H1 (cell line): ENCODE data around the gene KDM6A. TPM values are rescaled to one million over a fixed set of nuclear protein-coding genes. Genes with fewer than 3 reads are reported as not detected.

Experiments
- ASH2L ChIP-seq: fragments of 200-600, 300-600 bp; sonication (generic); IDR thresholded peaks from one replicate; pipeline ENCODE4 v1.7.1; 2017; ENCODE audit warnings: low read length
- CBX8 ChIP-seq: fragments of 300-800, 300-1000 bp; sonication (generic); IDR thresholded peaks from 2 replicates; pipeline ENCODE4 v1.7.1; 2016; ENCODE audit warnings: low read depth, low read length, borderline replicate concordance
- CHD1 ChIP-seq: IDR thresholded peaks from 2 replicates; pipeline ENCODE4 v1.6.1; 2012; ENCODE audit warnings: low read depth, low read length, improper control_type of control experiment
- EGR1 ChIP-seq: IDR thresholded peaks from 2 replicates; pipeline ENCODE4 v1.6.1; 2011; ENCODE audit warnings: low read depth, low read length, borderline replicate concordance
- EP300 ChIP-seq, 2 experiments: IDR thresholded peaks; 1 replicate in 1 of 2; 2 replicates in 1 of 2; pipeline ENCODE4 v1.6.1; 2011 to 2012; ENCODE audit warnings: low read depth in 2 of 2, low read length in 2 of 2, mild to moderate bottlenecking in 2 of 2, borderline replicate concordance in 1 of 2, inconsistent platforms in 1 of 2, moderate library complexity in 1 of 2
- PHF8 ChIP-seq: fragments of 200-600 bp; sonication (generic); conservative IDR thresholded peaks from 2 replicates; pipeline ENCODE4 v1.7.1; 2012; ENCODE audit warnings: low read depth, mild to moderate bottlenecking, inconsistent platforms, low read length, moderate library complexity
- polyA plus RNA-seq, 7 experiments: library from polyadenylated mRNA; depleted of rRNA in 3 of 7; stranded (reverse) in 5 of 7; unstranded in 2 of 7; fragments of >200 nt in 5 of 7; fragments of 200-250 nt in 2 of 7; gene quantifications; 1 replicate in 5 of 7; 2 replicates in 1 of 7; 4 replicates in 1 of 7; pipeline versions ENCODE4 v1.2.1 to v1.2.3, GENCODE V29; 2011 to 2013; ENCODE audit warnings: missing spikeins in 2 of 7, mixed read lengths in 2 of 7
- total RNA-seq: library from RNA; stranded (reverse); fragmentation: NEBNext Ultra II Directional; extraction: Animal tissue kit (Norgen Biotek cat#: 25700); gene quantifications from 2 replicates; pipeline ENCODE4 v1.2.1, GENCODE V29; 2021
- TF ChIP-seq, protein P1 (sequence below): IDR thresholded peaks from 2 replicates; pipeline ENCODE4 v1.6.1; 2012; ENCODE audit warnings: low read length, inconsistent platforms

Gene KDM6A
- total and polyA plus RNA-seq, 2 of the 8 experiments (the other 6 are each of a cell fraction or from before 2014, with no cell fraction given), result 43.5 to 58.4 TPM

DNA sequence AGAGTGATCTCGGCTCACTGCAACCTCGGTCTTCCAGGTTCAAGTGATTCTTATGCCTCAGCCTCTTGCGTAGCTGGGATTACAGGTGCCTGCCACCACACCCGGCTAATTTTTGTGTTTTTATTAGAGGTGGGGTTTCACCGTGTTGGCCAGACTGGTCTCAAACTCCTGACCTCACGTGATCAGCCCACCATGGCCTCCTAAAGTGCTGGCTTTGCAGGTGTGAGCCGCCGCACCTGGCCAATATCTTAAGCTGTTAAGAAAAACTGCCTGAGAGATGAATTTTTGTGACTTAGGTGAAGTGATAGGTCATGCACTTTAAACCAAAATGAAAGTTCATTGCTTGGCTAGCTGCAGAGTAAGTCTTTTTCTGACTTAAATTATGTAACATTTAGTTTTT, 5.8 kb downstream of the KDM6A start (continued):
- TF ChIP-seq, protein P1, sequence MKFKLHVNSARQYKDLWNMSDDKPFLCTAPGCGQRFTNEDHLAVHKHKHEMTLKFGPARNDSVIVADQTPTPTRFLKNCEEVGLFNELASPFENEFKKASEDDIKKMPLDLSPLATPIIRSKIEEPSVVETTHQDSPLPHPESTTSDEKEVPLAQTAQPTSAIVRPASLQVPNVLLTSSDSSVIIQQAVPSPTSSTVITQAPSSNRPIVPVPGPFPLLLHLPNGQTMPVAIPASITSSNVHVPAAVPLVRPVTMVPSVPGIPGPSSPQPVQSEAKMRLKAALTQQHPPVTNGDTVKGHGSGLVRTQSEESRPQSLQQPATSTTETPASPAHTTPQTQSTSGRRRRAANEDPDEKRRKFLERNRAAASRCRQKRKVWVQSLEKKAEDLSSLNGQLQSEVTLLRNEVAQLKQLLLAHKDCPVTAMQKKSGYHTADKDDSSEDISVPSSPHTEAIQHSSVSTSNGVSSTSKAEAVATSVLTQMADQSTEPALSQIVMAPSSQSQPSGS, result no peak
- TF ChIP-seq CHD1 (no peak), ASH2L (no peak), CBX8 (no peak), EP300 (IDR thresholded peaks at IDR 0.05; ENCODE audit: borderline replicate concordance in 1 of 2, low read depth in 2 of 2, low read length in 2 of 2) (no peak), PHF8 (no peak), EGR1 (no peak)
